OCI-LY1 (cell line): ENCODE results near the gene USP48.

Experiments used
- EZH2 ChIP-seq: fragments of 200-600 bp; sonication (generic), shearing (Covaris generic); IDR thresholded peaks from 2 replicates; pipeline ENCODE4 v1.8.0; 2017; ENCODE audit warnings: borderline replicate concordance, mixed run types, mild to moderate bottlenecking, antibody characterized with exemption, low read length, moderate library complexity, mixed read lengths
- TF ChIP-seq, protein P1 (sequence below): fragments of 200-600 bp; sonication (generic), shearing (Covaris generic); IDR thresholded peaks from 2 replicates; pipeline ENCODE4 v1.5.1; 2017; ENCODE audit warnings: mild to moderate bottlenecking, antibody characterized with exemption, low read length, moderate library complexity, mixed read lengths

- TF ChIP-seq, protein P1, sequence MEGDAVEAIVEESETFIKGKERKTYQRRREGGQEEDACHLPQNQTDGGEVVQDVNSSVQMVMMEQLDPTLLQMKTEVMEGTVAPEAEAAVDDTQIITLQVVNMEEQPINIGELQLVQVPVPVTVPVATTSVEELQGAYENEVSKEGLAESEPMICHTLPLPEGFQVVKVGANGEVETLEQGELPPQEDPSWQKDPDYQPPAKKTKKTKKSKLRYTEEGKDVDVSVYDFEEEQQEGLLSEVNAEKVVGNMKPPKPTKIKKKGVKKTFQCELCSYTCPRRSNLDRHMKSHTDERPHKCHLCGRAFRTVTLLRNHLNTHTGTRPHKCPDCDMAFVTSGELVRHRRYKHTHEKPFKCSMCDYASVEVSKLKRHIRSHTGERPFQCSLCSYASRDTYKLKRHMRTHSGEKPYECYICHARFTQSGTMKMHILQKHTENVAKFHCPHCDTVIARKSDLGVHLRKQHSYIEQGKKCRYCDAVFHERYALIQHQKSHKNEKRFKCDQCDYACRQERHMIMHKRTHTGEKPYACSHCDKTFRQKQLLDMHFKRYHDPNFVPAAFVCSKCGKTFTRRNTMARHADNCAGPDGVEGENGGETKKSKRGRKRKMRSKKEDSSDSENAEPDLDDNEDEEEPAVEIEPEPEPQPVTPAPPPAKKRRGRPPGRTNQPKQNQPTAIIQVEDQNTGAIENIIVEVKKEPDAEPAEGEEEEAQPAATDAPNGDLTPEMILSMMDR, result no peak
- TF ChIP-seq EZH2, result no peak
These were observed 35.7 kb upstream of the USP48 start for GRCh38 chr1:21818656-21819055.
